ENCODE measurements around the gene CLTB.

DNA sequence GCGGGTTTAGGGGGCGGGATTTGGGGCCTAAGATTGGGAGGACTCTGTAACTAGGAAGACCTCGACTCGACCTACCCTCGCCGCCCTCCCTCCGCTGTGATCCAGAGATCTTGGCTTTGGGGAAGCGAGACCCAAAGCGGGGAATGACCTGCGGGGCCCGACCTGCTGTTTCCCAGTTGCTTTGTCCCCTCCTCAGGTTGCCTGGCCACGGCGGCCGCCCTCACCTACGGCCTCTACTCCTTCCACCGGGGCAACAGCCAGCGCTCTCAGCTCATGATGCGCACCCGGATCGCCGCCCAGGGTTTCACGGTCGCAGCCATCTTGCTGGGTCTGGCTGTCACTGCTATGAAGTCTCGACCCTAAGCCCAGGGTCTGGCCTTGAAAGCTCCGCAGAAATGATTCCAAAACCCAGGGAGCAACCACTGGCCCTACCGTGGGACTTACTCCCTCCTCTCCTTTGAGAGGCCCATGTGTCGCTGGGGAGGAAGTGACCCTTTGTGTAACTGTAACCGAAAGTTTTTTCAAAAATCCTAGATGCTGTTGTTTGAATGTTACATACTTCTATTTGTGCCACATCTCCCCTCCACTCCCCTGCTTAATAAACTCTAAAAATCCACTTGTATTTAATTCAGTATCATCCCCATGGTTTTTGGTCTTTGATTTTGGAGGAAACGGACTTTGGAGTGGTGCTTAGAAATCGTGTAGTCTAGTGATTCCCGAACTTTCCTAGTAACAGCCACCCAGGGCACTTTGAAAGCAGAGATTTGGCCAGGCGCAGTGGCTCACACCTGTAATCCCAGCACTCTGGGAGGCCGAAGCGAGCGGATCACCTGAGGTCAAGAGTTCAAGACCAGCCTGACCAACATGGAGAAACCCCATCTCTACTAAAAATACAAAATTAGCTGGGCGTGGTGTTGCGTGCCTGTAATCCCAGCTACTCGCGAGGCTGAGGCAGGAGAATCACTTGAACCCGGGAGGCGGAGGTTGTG lies 26.9 kb downstream of the CLTB start:
- TF ChIP-seq NFIC (IDR thresholded peaks at IDR 0.05) (no peak), FOXM1 (IDR thresholded peaks at IDR 0.05; ENCODE audit: borderline replicate concordance, low read depth) (no peak), REST (IDR thresholded peaks at IDR 0.05; ENCODE audit: low read depth) (no peak), EP300 (IDR thresholded peaks at IDR 0.05; ENCODE audit: borderline replicate concordance) (peak; percentile 3; the same call in 1 of the 2 replicates), YY1 (IDR thresholded peaks at IDR 0.05; ENCODE audit: low read depth) (peak; percentile 86), RAD21 (IDR thresholded peaks at IDR 0.05; ENCODE audit: low read depth) (no peak), CREB1 (IDR thresholded peaks at IDR 0.05; ENCODE audit: low read depth) (no peak), TCF12 (IDR thresholded peaks at IDR 0.05; ENCODE audit: low read depth) (0 out of 2 replicates have a peak, but pooled peaks have one; percentile 0), ZBTB7A (IDR thresholded peaks at IDR 0.05; ENCODE audit: low read depth) (no peak), TAF1 (IDR thresholded peaks at IDR 0.05; ENCODE audit: low read depth) (no peak), EGR1 (IDR thresholded peaks at IDR 0.05) (no peak), CEBPB (IDR thresholded peaks at IDR 0.05) (no peak)
- TF ChIP-seq, protein P1, sequence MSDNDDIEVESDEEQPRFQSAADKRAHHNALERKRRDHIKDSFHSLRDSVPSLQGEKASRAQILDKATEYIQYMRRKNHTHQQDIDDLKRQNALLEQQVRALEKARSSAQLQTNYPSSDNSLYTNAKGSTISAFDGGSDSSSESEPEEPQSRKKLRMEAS (IDR thresholded peaks at IDR 0.05), result no peak
